Activated naive CD8-positive, alpha-beta T cell treated with anti-CD3 and anti-CD28 coated beads, Interleukin-2, amount 50 U/mL, for 16 hours (primary cell): ENCODE results near the gene SOX6.

Source experiments
- DNase-seq: peaks from one replicate; pipeline ENCODE4 v3.0.0-alpha.2; 2020; ENCODE audit warnings: low read depth, low spot score

Gene SOX6

GRCh38 chr11:16001899-16002426, 354.4 kb downstream of the SOX6 start:
- DNase-seq: no peak

GRCh38 chr11:16001044-16001568, 355.2 kb downstream of the SOX6 start:
- DNase-seq: no peak

- no peak for DNase-seq
Measured at GRCh38 chr11:16000065-16000464, 356.3 kb downstream of the SOX6 start.

- DNase-seq: no peak
Measured at GRCh38 chr11:15993345-15993744, 363.0 kb downstream of the SOX6 start.

- no peak for DNase-seq
Measured at GRCh38 chr11:15991215-15991614, 365.1 kb downstream of the SOX6 start.

GRCh38 chr11:15989685-15990084, 366.7 kb downstream of the SOX6 start:
- DNase-seq: no peak

- no peak for DNase-seq
Measured at GRCh38 chr11:15988693-15989231, 367.6 kb downstream of the SOX6 start.

GRCh38 chr11:15988016-15988550, 368.3 kb downstream of the SOX6 start:
- DNase-seq: no peak

- no peak for DNase-seq
Measured at GRCh38 chr11:15987046-15987445, 369.3 kb downstream of the SOX6 start.

- no peak for DNase-seq
Measured at GRCh38 chr11:15985860-15986139, 370.5 kb downstream of the SOX6 start.

- DNase-seq: no peak
Measured at GRCh38 chr11:15985127-15985859, 371.1 kb downstream of the SOX6 start.

GRCh38 chr11:15981292-15981691, 375.1 kb downstream of the SOX6 start:
- DNase-seq: no peak

GRCh38 chr11:15977116-15977515, 379.2 kb downstream of the SOX6 start:
- no peak for DNase-seq

GRCh38 chr11:15976433-15977045, 379.8 kb downstream of the SOX6 start:
- DNase-seq: no peak

- DNase-seq: no peak
Measured at GRCh38 chr11:15975742-15976141, 380.6 kb downstream of the SOX6 start.

- no peak for DNase-seq
Measured at GRCh38 chr11:15972838-15973237, 383.5 kb downstream of the SOX6 start.

- DNase-seq: no peak
Measured at GRCh38 chr11:15971215-15971546, 385.2 kb downstream of the SOX6 start.

GRCh38 chr11:15970506-15971214, 385.7 kb downstream of the SOX6 start:
- no peak for DNase-seq

- no peak for DNase-seq
Measured at GRCh38 chr11:15969701-15970329, 386.5 kb downstream of the SOX6 start.

- no peak for DNase-seq
Measured at GRCh38 chr11:15969281-15969680, 387.1 kb downstream of the SOX6 start.

- no peak for DNase-seq
Measured at GRCh38 chr11:15968461-15969130, 387.8 kb downstream of the SOX6 start.
